Stimulated activated CD8-positive, alpha-beta memory T cell treated with anti-CD3 and anti-CD28 coated beads, Interleukin-4, amount 100 ng/mL, for 48 hours (primary cell): ENCODE results near the gene PKP2.

Source experiments
- DNase-seq: peaks from one replicate; pipeline ENCODE4 v3.0.0-alpha.2; 2020

Gene PKP2

GRCh38 chr12:32860192-32860591 lies 36.4 kb downstream of the PKP2 start:
- DNase-seq: no peak

- DNase-seq: no peak
Observed at GRCh38 chr12:32859389-32859788, 37.2 kb downstream of the PKP2 start.

- DNase-seq: no peak
Observed at GRCh38 chr12:32854716-32855115, 41.9 kb downstream of the PKP2 start.

GRCh38 chr12:32854097-32854496 lies 42.5 kb downstream of the PKP2 start:
- no peak for DNase-seq

GRCh38 chr12:32847287-32847686 lies 49.3 kb downstream of the PKP2 start:
- DNase-seq: no peak

GRCh38 chr12:32846053-32846452 lies 50.5 kb downstream of the PKP2 start:
- no peak for DNase-seq

- no peak for DNase-seq
Observed at GRCh38 chr12:32843528-32844095, 53.0 kb downstream of the PKP2 start.

GRCh38 chr12:32841061-32841460 lies 55.5 kb downstream of the PKP2 start:
- no peak for DNase-seq

GRCh38 chr12:32839828-32840227 lies 56.7 kb downstream of the PKP2 start:
- DNase-seq: no peak

GRCh38 chr12:32837974-32838373 lies 58.6 kb downstream of the PKP2 start:
- DNase-seq: no peak

GRCh38 chr12:32836710-32837109 lies 59.9 kb downstream of the PKP2 start:
- DNase-seq: no peak

GRCh38 chr12:32834122-32834521 lies 62.5 kb downstream of the PKP2 start:
- no peak for DNase-seq

GRCh38 chr12:32828552-32828951 lies 68.0 kb downstream of the PKP2 start:
- no peak for DNase-seq

- DNase-seq: no peak
Observed at GRCh38 chr12:32828120-32828519, 68.5 kb downstream of the PKP2 start.

- no peak for DNase-seq
Observed at GRCh38 chr12:32826807-32827412, 69.7 kb downstream of the PKP2 start.

- DNase-seq: no peak
Observed at GRCh38 chr12:32824596-32824995, 72.0 kb downstream of the PKP2 start.

- no peak for DNase-seq
Observed at GRCh38 chr12:32822344-32822743, 74.2 kb downstream of the PKP2 start.

- DNase-seq: no peak
Observed at GRCh38 chr12:32821710-32822109, 74.9 kb downstream of the PKP2 start.

- no peak for DNase-seq
Observed at GRCh38 chr12:32821293-32821692, 75.3 kb downstream of the PKP2 start.

GRCh38 chr12:32820376-32820931 lies 76.1 kb downstream of the PKP2 start:
- DNase-seq: no peak

- DNase-seq: no peak
Observed at GRCh38 chr12:32819424-32819823, 77.2 kb downstream of the PKP2 start.

- no peak for DNase-seq
Observed at GRCh38 chr12:32811686-32812392, 84.7 kb downstream of the PKP2 start.

GRCh38 chr12:32809846-32810245 lies 86.7 kb downstream of the PKP2 start:
- no peak for DNase-seq

- no peak for DNase-seq
Observed at GRCh38 chr12:32809196-32809595, 87.4 kb downstream of the PKP2 start.
